Activated CD4-positive, alpha-beta T cell treated with anti-CD3 and anti-CD28 coated beads, Interleukin-2, amount 50 U/mL, for 48 hours (primary cell): ENCODE data around the gene ASB15.
"Not testable (repeated sequence)": the region's sequence is repeated elsewhere in the genome, so short reads cannot be mapped to it uniquely, and the experiment has no call there.

Experiments
- DNase-seq, 2 experiments: peaks; one replicate each; pipeline ENCODE4 v3.0.0-alpha.2; 2020

ASB15 gene

GRCh38 chr7:123601530-123601929 is at the start of gene ASB15:
Gene ASB15, plus strand, starts transcription at chr7:123601821. Its CDS starts 12,682 bp downstream, at chr7:123614503.
- no peak for DNase-seq

GRCh38 chr7:123552134-123552533 is 49.5 kb upstream of the ASB15 start:
- DNase-seq = not testable (repeated sequence)

DNA sequence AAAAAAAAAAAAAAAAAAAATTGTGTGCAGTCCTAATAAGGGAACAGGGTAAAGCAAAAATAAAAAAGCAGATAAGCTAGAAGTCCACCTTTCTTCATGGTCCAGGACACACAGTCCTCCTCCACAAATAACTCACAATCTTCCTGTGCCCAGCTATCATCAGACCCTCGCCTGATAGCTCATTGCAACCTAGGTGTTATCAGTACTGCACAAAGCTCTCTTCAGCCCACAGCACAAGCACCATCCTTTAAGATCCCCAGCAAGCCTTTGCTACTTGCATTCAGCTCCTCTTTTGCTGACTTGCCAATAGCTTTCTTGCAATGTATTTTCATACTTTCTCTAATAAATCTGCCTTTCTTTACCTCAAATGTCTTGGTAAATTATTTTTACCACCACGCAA is 49.0 kb upstream of the ASB15 start:
- no peak for DNase-seq

GRCh38 chr7:123553159-123553558 is 48.5 kb upstream of the ASB15 start:
- no peak for DNase-seq

DNA sequence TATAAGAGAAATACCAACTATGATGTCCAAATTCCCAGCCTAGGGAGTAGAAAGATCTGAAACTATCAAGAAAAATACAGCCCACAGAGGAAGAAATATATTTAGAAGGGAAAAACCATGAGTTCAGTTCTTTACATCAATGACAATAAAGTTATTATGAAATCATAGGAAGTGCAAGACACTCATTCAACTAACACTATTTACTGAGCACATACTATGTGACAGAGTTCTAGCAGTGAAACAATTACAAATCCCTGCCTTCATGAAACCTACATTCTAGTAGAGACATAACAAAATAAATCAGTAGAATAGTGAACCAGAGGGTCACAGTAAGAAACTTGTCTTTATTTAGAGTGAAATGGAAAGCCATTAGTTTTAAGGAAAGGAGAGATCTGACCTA is 46.1 kb upstream of the ASB15 start:
- no peak for DNase-seq

- DNase-seq = no peak
Observed at GRCh38 chr7:123557016-123557397, 44.6 kb upstream of the ASB15 start.

DNA sequence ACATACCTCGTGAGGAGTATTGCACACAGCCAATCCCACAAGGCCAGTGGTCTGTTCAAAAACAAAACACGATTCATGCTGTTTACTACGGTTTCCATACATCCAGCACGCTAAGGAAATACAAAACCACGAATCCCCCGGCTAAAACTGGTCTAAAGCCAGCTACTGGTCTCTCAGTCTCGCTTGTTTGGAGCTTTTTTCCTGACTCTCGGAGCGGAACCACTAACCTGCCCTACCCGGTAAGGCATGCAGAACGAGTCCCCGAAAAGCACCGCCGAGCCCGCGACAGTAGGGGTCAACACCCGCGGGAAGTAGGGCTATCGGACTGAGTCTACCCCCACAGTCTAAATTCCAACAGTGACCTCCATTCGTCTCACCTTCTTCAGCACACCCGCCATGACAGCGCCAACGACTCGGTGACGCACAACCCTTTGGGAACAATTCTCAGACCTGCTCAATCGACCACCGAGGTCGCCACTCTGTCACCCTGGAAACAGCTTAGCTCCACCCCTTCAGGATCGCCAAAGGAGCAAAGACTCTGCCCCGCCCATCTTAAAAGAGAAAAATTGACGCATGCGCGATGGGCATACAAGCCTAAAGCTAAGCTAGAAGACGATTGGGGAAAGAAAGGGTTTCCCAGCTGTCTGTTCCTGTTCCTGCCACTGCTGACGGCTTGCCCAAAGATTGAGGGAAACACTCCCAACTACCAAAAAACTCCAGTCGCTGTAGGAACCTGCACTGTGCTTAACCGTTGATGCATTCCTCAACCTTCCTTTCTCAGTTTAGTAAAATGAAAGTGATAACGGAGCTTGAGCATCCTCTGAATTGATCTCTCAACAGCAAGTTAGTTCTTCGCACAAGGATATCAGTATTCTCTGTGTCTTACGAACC is 44.0 kb upstream of the ASB15 start, which contains the start of gene NDUFA5:
NDUFA5 (minus strand) TSS at position 421 of the 891 bp plus-strand sequence; CDS start at position 398, 23 bp downstream.
- DNase-seq = peak; percentile 95 to 97

DNA sequence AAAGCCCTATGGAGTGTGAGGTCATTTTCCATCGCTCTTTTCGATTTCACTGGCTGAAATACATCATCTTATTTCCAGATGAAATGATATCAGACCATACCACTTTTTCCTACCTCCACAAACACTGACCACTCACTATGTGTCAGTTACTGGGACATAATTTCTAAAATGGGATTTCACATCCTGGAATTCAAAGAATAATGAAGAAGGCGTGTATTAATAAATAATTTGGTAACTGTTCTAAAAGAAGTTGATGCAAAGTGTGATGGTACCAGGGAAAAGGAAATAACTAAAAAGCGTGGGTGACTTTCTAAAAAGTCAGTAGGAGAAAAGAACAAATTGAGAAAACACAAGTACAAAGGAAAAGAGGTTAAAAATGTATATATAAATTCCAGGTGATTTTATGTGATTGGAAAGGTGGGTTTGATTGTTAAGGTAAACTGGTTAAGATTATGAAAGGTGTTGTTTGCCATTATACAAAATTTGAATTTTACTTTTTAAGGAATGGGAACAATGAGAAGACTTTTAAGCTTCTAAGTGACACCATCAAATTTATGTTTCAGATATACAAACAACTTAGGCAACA is 43.2 kb upstream of the ASB15 start:
- no peak for DNase-seq

GRCh38 chr7:123562121-123562520 is 39.5 kb upstream of the ASB15 start:
- no peak for DNase-seq

DNA sequence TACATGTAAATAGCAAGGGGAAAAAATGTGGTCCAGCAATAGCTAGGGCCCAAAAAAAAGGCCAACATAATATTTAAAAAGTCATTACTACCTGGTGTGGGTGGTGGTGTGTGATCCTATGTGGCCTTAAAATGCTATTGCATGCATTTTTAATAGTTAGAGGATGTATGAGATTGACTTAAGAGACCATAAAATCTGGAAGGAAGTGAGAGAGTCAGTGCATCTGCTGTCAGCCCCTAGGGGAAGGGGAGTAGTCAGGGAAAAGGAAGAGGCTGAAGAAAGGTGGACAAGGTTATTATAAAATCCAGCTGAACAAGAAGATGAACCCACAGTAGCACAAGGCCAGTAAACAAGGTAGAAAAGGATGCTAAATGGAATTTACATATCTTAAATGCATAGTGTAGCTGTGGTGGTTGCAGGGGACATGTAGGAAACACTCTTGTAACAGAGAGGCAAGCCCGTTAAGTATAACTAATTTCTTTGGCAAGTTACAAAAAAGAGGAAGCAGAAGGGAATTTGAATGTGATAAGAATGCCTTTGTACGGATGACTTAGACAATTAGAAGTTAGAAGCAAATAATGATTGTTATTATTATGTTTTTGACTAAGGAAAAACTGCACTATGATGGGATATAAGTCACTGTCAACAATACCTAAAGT is 32.1 kb upstream of the ASB15 start:
- no peak for DNase-seq

GRCh38 chr7:123570390-123571182 is 31.0 kb upstream of the ASB15 start:
- no peak for DNase-seq

DNA sequence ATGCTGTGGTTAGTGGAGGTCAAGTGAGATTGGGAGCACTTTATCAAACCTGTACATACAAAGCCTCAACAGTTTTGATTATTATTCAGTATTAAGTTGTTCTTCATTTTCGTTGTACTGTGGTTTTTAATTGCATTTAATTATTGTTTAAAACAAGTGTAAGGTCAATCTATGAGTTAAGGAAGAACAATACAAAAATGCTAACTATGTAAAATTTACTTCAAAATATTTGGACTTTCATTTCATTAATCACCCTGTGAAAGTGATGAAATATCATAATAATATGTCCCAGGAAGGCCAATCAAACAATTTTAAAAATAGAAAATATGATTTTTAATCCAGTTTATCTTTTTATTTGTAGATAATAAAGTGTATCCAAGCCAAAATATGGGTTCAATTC is 30.4 kb upstream of the ASB15 start:
- DNase-seq = no peak

GRCh38 chr7:123571684-123572083 is 29.9 kb upstream of the ASB15 start:
- no peak for DNase-seq

- no peak for DNase-seq
Observed at GRCh38 chr7:123573341-123573740, 28.3 kb upstream of the ASB15 start.

DNA sequence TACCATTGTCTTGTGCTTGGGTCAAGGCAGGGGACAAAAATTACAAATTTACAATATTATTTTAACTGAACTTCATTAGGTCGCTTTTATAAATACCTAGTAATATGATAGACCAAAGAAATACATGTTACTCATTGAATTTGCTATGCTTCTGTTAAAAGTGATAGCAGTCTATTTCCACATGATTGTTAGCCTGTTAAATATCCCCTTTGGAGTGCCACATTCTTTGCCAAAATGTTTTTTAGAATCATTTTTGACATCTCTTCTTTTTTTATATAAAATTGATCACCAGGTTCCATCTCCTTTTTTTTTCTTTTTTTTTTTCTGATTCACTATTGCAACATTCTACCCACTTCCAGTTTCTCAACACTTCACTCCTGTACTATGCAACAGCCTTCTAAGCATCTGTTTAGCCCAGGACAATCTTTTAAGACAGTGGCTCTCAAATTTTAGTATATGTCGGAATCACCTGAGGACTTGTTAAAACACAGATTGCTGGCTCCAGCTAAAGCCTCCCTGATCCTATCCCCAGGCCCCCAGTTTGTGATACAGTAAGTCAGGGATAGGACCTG is 27.6 kb upstream of the ASB15 start:
- DNase-seq = no peak

- DNase-seq = no peak
Observed at GRCh38 chr7:123579416-123579815, 22.2 kb upstream of the ASB15 start.

GRCh38 chr7:123580406-123581161 is 21.0 kb upstream of the ASB15 start:
- no peak for DNase-seq

GRCh38 chr7:123581162-123581459 is 20.5 kb upstream of the ASB15 start:
- DNase-seq = no peak

GRCh38 chr7:123583821-123584220 is 17.8 kb upstream of the ASB15 start:
- DNase-seq = no peak

DNA sequence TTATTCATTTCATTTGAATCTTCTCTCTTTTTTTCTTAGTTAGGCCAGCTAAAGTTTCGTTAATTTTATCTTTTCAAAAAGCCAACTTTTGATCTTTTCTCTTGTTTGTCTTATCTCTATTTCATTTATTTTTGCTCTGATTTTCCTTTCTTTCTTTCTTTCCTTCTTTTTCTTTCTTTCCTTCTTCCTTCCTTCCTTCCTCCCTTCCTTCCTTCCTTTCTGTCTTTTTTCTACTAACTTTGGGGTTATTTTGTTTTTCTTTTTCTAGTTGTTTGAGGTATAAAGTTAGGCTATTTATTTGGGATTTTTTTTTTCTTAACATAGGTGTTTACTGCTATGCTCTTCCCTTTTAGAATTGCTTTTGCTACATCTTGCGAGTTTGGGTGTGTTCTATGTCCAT is 13.2 kb upstream of the ASB15 start:
- DNase-seq = no peak

DNA sequence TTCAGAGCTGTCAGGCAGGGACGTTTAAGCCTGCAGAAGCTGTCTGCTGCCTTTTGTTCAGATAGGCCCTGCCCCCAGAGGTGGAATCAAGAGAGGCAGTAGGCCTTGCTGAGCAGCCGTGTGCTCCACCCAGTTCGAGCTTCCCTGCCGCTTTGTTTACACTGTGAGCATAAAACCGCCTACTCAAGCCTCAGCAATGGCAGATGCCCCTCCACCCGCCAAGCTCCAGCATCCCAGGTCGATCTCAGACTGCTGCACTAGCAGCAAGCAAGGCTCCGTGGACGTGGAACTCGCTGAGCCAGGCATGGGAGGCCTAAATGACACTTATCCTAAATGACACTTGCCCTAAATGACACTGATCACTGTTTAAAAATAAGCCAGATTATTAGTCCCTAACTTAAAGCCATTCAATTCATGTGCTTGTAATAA is 6.8 kb upstream of the ASB15 start:
- no peak for DNase-seq

DNA sequence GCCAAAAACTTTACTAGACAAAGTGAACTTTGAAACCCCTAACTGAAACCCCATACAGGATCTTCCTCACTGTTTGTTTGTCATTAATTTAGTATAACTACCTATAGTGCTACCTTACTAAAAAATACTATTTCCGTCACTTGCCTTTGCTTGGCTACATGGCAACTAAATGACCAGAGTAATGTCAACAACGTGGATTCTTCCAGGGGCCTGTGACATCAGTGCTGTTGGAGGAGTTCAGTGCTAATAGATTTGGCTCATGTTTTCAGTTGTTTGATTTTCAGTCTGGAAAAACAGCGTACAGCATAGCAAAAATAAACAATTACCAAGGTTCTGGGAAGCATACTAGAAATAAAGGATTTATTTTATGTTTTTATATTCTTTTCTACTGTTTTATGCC is 3.0 kb upstream of the ASB15 start:
- DNase-seq = no peak
